GM12878 (cell line): ENCODE results near the gene CCDC106. TPM values are rescaled to one million over a fixed set of nuclear protein-coding genes. Genes with fewer than 3 reads are reported as not detected.

Source experiments
- ATAC-seq: fragments of 200-7000 bp; cut with Tn5 transposase; 3 replicates; pipeline ENCODE4 v1.9.1; 2020; ENCODE audit warnings: mild to moderate bottlenecking, moderate library complexity
- BruUV-seq: library from RNA; stranded (reverse); fragments of 400-500 nt; replicated peaks from 2 replicates; lab custom pipeline; 2021; lab: Mats Ljungman, UMichigan
- CTCF ChIA-PET: fragments of 300-600 bp; sonication (Branson Sonifier 250); formaldehyde crosslinking; extraction: SDS; loops from one replicate; lab custom pipeline; 2021; ENCODE audit warnings: inconsistent platforms; lab: Yijun Ruan, JAX
- POLR2A ChIA-PET: fragments of 350-600 bp; formaldehyde crosslinking; extraction: SDS; loops from one replicate; lab custom pipeline; 2021; ENCODE audit warnings: inconsistent platforms; lab: Charles Lee
- RAD21 ChIA-PET: fragments of 300-600 bp; sonication (Branson Sonifier 250); formaldehyde crosslinking; loops from one replicate; lab custom pipeline; 2023; ENCODE audit warnings: antibody characterized with exemption; ENCODE audit not compliant: unreplicated experiment; lab: Charles Lee
- SMC1A ChIA-PET: fragments of 300-600 bp; sonication (Branson Sonifier 250); formaldehyde crosslinking; loops from one replicate; lab custom pipeline; 2023; ENCODE audit not compliant: unreplicated experiment, uncharacterized antibody; lab: Charles Lee
- DNase-seq: peaks from one replicate; pipeline ENCODE4 v3.0.0-alpha.2; 2011; ENCODE audit warnings: low read depth, low spot score
- FAIRE-seq: peaks from 3 replicates; lab custom pipeline; 2011; peaks lifted over from hg19 to GRCh38; lab: Jason Lieb, UNC
- H2AFZ ChIP-seq: 2 replicates; pipeline ENCODE4 v1.6.0; 2011; ENCODE audit warnings: low read depth, low read length, control low read depth; ENCODE audit not compliant: control insufficient read depth
- H3K27ac ChIP-seq: 2 replicates; pipeline ENCODE4 v1.5.1; 2011; ENCODE audit warnings: control low read depth; ENCODE audit not compliant: control insufficient read depth, insufficient read depth
- H3K27me3 ChIP-seq, 2 experiments: replicated peaks in 1 of 2; 2 replicates each; pipeline versions ENCODE4 v1.6.0 to v1.6.1; 2011; ENCODE audit warnings: low read length in 1 of 2; ENCODE audit not compliant: control insufficient read depth in 2 of 2, insufficient read depth in 2 of 2
- H3K36me3 ChIP-seq, 2 experiments: 2 replicates each; pipeline ENCODE4 v1.5.1; 2011; ENCODE audit warnings: low read length in 1 of 2; ENCODE audit not compliant: control insufficient read depth in 2 of 2, insufficient read depth in 2 of 2
- H3K4me1 ChIP-seq: 2 replicates; pipeline ENCODE4 v1.6.1; 2011; ENCODE audit warnings: mild to moderate bottlenecking, low read length, moderate library complexity, mixed read lengths; ENCODE audit not compliant: control insufficient read depth, insufficient read depth
- H3K4me2 ChIP-seq: 2 replicates; pipeline ENCODE4 v1.6.0; 2011; ENCODE audit warnings: control low read depth; ENCODE audit not compliant: control insufficient read depth, insufficient read depth
- H3K4me3 ChIP-seq: fragments of 200-600 bp; sonication (generic); 2 replicates; pipeline ENCODE4 v1.5.1; 2016
- H3K79me2 ChIP-seq: 2 replicates; pipeline ENCODE4 v1.6.0; 2011; ENCODE audit warnings: low read length; ENCODE audit not compliant: control insufficient read depth, insufficient read depth
- H3K9ac ChIP-seq: 2 replicates; pipeline ENCODE4 v1.8.0; 2011; ENCODE audit warnings: low read length, control low read depth, mixed read lengths; ENCODE audit not compliant: control insufficient read depth, insufficient read depth
- H3K9me3 ChIP-seq: replicated peaks from 3 replicates; pipeline ENCODE4 v1.5.1; 2011; ENCODE audit warnings: mild to moderate bottlenecking, low read length; ENCODE audit not compliant: control insufficient read depth, insufficient read depth
- H4K20me1 ChIP-seq: 2 replicates; pipeline ENCODE4 v1.6.0; 2011; ENCODE audit not compliant: control insufficient read depth, insufficient read depth
- NFYB ChIP-seq: IDR thresholded peaks from 2 replicates; pipeline ENCODE4 v1.6.1; 2011; ENCODE audit warnings: low read depth, mild to moderate bottlenecking, low read length, improper control_type of control experiment, moderate library complexity; ENCODE audit not compliant: insufficient read depth
- PAX5 ChIP-seq: IDR thresholded peaks from 2 replicates; pipeline ENCODE4 v1.6.1; 2011; ENCODE audit warnings: low read depth, low read length, borderline replicate concordance
- POLR2A ChIP-seq: IDR thresholded peaks from 2 replicates; pipeline ENCODE4 v1.6.1; 2011; ENCODE audit warnings: low read depth, mild to moderate bottlenecking, low read length
- SUPT20H ChIP-seq: IDR thresholded peaks from 2 replicates; pipeline ENCODE4 v1.6.1; 2011; ENCODE audit warnings: low read depth, mild to moderate bottlenecking, low read length, moderate library complexity, borderline replicate concordance; ENCODE audit not compliant: control insufficient read depth
- WGBS: methylation state at CpG from one replicate; pipeline ENCODE4 v1.1.6; 2016; ENCODE audit warnings: low lambda C conversion rate; ENCODE audit not compliant: insufficient replicate concordance, insufficient coverage; ENCODE audit errors: missing lambda C conversion rate; 5-methylcytosine and 5-hydroxymethylcytosine counted together
- in situ Hi-C: fragments of 300-500 bp; cut with MboI; formaldehyde crosslinking; loops from 9 replicates; pipeline ENCODE4 v1.14.3; 2018; ENCODE audit warnings: mixed read lengths
- intact Hi-C: fragments of 100-400 bp; cut with micrococcal nuclease; formaldehyde crosslinking; loops from one replicate; pipeline ENCODE4 v1.14.2; 2022; ENCODE audit not compliant: unreplicated experiment
- polyA plus RNA-seq, 11 experiments: library from polyadenylated mRNA; depleted of rRNA in 4 of 11; unstranded in 6 of 11; stranded (reverse) in 5 of 11; fragments of >200 nt; fragmentation: Nextera tagmentation in 4 of 11; fragmentation: Illumina TruSeq in 1 of 11; extraction: Ambion mirVana in 4 of 11; extraction: Trizol in 1 of 11; gene quantifications; 1 replicate in 1 of 11; 2 replicates in 10 of 11; pipeline versions ENCODE4 v1.2.1 to v1.2.3, GENCODE V29; 2011 to 2016; ENCODE audit warnings: inconsistent platforms in 2 of 11, missing spikeins in 2 of 11, low read depth in 1 of 11
- total RNA-seq, 4 experiments: library from RNA; depleted of rRNA in 3 of 4; stranded (reverse); fragments of >200 nt in 3 of 4; fragmentation: Illumina TruSeq in 1 of 4; extraction: Trizol in 1 of 4; gene quantifications; 2 replicates each; pipeline versions ENCODE4 v1.2.1 to v1.2.3, GENCODE V29; 2013 to 2021

CCDC106 gene
- total and polyA plus RNA-seq, 10 of the 15 experiments (the other 5 are each of a cell fraction or from before 2014, with no cell fraction given): 0.04 to 35.9 (median 19.8) TPM

GRCh38 chr19:55689411-55690108 is 41.5 kb downstream of the CCDC106 start:
- intact Hi-C loops (no loop called here), in situ Hi-C loops (no loop called here)
- Histone ChIP-seq H3K27ac (no peak overlapping the region), H3K36me3 (peaks cover 14 to 49% of the 10 kb centered on the region in 2 experiments; a peak in 3 of 4 replicates), H3K79me2 (peaks cover 2% of the 10 kb centered on the region), H3K4me3 (no peak overlapping the region), H2AFZ (no peak overlapping the region), H3K9ac (no peak overlapping the region), H3K4me2 (no peak overlapping the region), H3K27me3 (no peaks in the 10 kb centered on the region), H3K4me1 (no peaks in the 10 kb centered on the region), H4K20me1 (peaks cover 5% of the 10 kb centered on the region; the same call in 1 of the 2 replicates), H3K9me3 (no peaks in the 10 kb centered on the region)
- TF ChIP-seq POLR2A: 0 out of 2 replicates have a peak, but pooled peaks have one; percentile 26
- no peak for TF ChIP-seq NFYB
- ATAC-seq (no peak), FAIRE-seq (no peak), DNase-seq (no peak)
- ChIA-PET SMC1A (no interaction called here), POLR2A (no interaction called here), RAD21 (no interaction called here), CTCF (no interaction called here)
- BruUV-seq: no TSS peak
- WGBS: 96% methylated on average over 33 of the region's 35 CpGs

GRCh38 chr19:55690109-55690768 is 42.2 kb downstream of the CCDC106 start:
- DNase-seq (no peak), ATAC-seq (no peak), FAIRE-seq (no peak)
- TF ChIP-seq SUPT20H (no peak), PAX5 (peak; percentile 79; the same call in 1 of the 2 replicates)
- POLR2A ChIA-PET: no interaction called here
- BruUV-seq: no TSS peak
- CTCF ChIA-PET: no interaction called here
- 93% methylated on average over 25 of the region's 25 CpGs for WGBS
- Histone ChIP-seq H3K4me1 (no peaks in the 10 kb centered on the region), H3K79me2 (peaks cover 2% of the 10 kb centered on the region), H3K9me3 (no peaks in the 10 kb centered on the region), H3K27ac (no peak overlapping the region), H2AFZ (no peak overlapping the region), H3K27me3 (no peaks in the 10 kb centered on the region), H3K4me2 (no peak overlapping the region), H3K9ac (no peak overlapping the region), H4K20me1 (peaks cover 5% of the 10 kb centered on the region; the same call in 1 of the 2 replicates), H3K4me3 (no peak overlapping the region), H3K36me3 (peaks cover 12 to 51% of the 10 kb centered on the region in 2 experiments; a peak in 3 of 4 replicates)
- SMC1A ChIA-PET: no interaction called here
- RAD21 ChIA-PET: no interaction called here
- intact Hi-C loops: no loop called here
- in situ Hi-C loops: no loop called here
